Measurements from ENCODE around the gene C1QTNF5. TPM values are rescaled to one million over a fixed set of nuclear protein-coding genes. Genes with fewer than 3 reads are reported as not detected.

Gene C1QTNF5
- total RNA-seq, 1 experiment from 2014 or later, result 5.9 TPM

DNA sequence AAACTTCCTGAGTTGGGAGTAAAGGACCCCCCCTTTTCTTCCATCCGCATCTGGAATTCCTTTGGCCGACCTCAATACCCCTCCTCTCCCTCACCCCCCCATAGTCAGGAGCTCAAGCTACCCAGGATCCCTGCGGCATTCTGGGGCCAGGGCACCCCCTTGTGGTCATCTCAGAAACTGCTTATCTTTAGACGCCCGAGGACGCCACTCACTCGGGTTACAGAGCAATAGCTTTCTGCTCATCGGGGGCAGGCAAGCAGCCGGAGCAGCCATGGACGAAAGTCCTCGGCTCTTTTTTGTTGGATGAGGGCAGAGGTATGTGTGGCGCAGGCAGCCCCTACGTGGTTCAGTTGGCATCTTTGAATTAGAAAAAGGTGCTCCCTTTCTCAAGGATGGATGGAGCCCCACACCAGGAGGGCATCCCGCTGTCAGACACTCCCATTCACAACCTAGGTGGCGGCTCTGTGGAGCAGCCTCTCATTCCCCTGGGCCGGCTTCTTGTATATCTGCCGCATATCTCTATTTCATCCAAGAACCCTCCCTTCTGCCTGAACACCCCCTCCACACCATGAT is 2.3 kb downstream of the C1QTNF5 start:
- DNase-seq (ENCODE audit: low read depth), result no peak

DNA sequence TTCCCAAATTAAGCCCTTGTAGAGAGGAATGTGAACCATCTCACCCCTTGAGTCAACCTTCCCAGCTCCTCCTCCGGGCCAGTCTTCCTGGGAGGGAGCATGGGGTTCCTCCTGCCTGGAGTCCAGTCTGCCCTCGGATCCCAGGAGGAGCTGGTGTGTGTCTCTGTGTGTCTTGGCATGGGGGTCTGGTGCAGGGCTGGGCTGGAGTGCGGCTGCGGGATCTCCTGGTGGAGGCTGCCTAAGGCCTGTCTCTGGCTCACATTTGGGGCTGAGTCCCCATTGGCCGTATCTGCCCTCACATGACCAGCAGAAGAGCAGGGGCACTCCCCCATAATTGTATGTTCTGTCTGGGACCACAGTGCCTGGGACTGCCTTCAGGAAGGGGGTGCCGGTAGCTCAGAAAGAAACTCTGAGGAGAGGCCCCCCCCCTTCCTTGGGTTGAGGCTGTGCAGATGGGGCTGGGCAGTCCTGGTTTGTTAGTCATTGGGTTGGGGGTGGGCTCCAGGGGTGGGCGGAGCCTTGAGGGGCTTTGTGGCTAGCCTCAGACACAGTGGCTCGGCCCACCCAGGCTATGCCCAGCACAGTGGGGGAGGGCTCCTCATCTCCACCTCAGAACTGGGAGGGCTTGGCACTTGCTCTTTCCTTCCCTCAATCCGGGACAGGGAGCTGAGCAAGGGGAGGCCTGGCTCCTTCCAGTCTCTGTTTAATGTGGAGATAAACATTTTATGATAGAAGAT is 2.9 kb downstream of the C1QTNF5 start:
- peak; percentile 73 for DNase-seq (ENCODE audit: low read depth)

DNA sequence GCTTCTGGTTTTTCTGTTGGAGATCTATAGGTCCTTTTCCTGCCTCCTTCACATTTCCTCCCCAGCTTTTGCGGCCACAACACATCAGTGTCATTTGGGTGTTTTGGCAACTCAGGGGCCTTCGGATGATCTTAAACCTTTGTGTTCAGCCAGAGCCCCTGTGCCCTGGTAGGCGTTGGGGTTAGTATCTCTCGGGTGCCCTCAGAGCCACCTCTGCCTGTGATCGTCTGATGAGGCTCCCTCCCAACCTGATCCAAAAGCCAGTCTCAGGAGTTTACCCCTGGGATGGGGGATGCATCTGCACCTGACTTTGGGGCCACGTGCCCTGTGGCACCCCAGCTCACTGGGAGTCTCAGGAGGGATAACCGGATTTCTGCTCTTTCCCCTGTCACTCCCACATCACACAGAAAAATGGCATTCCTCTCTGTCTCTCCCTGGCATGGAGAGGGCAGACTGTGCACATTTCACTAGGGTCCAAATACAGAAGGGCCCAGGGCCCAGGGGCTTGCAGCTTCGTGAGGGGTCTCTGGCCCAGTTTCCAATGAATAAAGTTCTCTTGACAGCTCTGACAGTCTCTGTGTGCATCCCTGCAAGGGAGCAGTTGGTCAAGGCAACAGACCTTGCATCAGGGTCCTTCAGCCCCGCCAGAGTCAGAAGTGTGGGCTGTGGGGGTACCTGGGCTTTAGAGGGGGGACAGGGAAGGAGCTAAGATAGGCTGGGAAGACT is 3.8 kb downstream of the C1QTNF5 start:
- no peak for DNase-seq (ENCODE audit: low read depth)

DNA sequence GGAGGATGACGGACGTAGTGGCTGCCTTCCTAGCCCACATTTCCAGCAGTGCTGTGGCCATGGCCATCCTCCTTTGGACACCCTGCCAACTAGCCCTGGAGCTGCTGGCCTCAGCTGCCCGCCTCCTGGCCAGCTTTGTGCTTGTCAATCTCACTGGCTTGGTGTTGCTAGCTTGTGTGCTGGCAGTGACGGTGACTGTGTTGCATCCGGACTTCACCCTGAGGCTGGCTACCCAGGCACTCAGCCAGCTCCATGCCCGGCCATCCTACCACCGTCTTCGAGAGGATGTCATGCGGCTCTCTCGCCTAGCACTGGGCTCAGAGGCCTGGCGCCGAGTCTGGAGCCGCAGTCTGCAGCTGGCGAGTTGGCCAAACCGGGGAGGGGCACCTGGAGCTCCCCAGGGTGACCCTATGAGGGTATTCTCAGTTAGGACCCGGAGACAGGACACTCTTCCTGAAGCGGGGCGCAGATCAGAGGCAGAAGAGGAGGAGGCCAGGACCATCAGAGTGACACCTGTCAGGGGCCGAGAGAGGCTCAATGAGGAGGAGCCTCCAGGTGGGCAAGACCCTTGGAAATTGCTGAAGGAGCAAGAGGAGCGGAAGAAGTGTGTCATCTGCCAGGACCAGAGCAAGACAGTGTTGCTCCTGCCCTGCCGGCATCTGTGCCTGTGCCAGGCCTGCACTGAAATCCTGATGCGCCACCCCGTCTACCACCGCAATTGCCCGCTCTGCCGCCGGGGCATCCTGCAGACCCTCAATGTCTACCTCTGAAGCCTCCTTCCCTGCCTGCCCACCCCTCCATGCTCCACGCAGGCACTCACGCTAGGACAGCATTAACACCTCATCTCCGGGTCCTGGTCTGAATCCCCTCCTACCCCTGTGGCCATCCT is 4.8 kb downstream of the C1QTNF5 start:
- DNase-seq (ENCODE audit: low read depth), result no peak

DNA sequence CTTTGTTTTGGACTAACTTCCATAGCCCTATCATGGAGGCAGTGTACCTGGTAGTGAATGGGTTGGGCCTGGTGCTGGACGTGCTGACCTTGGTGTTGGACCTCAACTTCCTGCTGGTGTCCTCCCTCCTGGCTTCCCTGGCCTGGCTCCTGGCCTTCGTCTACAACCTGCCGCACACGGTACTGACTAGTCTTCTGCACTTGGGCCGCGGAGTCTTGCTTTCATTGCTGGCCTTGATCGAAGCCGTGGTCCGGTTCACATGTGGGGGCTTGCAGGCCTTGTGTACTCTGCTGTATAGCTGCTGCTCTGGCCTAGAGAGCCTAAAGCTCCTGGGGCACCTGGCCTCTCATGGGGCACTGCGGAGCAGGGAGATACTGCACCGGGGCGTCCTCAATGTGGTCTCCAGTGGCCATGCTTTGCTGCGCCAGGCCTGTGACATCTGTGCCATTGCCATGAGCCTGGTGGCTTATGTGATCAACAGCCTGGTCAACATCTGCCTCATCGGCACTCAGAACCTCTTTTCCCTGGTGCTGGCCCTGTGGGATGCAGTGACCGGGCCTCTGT is 5.5 kb downstream of the C1QTNF5 start:
- DNase-seq (ENCODE audit: low read depth), result no peak

DNA sequence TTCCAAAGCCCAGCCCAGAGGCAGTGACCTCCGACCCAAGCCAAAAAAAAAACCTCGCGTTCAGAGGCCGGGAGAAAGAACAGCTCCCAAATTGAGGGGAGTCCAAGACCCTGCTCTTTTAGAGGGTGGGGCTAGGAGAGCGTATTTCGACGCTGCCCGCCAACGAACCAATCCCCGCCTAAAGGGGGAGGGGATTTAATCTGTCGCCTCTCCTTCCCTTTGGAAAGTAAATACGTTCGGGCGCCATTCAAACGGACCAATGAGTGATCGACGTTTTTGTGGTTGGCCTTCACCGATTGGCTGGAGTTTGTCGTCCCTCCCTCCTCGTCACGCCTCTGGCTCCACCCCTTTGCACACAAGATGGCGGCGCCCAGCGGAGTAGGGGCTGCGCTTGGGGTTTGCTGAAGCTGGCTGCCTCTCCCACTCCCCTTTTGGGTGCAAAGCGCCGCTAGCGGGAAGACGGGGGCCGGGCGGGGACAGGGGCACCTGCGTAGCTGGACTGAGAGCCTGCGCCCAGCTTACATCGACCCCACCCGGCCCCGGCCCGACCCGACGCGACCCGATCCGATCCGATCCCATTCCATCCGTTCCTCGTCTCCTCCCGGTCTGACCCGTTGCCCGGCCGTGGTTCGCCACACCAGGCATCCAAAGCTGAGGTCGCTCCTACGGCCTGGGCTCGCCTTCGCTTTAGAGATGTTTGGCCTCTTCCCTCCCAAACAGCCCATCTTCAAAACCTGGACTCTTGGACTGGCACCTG is 6.3 kb downstream of the C1QTNF5 start, which contains the start of gene RNF26:
Gene RNF26, plus strand, starts transcription at position 354 of the 757 bp plus-strand sequence. CDS start 596 bp downstream, outside the sequence.
- DNase-seq (ENCODE audit: low read depth), result peak; percentile 98

DNA sequence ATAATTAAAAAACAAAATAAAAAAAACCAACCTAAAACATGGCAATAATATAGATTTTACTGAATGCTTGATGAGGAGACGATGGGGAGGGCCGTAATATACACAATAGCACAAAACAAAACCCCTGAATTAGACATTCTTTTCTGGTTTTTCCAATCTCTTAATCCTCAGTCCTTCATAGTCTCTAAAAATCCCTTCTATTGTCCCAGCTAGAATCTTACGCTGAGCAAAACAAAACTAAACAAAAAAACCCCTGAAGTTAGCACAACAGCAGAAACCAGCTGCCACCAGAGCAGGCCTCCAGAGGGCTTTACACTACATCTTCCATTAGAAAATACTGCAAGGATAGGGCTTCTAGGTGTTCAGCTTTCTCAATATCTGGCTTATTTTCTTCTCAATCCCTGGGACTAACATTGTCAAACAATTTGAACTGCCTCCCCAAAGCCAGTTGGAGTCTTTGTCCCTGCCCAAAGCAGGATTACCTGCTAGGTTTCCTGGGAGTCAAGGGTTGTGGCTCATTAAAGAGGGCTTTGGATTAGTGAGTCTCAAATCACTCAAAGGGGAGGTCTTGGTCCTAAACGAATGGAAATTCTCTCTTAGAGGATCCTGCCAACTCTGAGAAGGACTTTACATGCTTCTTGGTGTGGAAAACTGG is 8.4 kb downstream of the C1QTNF5 start:
- no peak for DNase-seq (ENCODE audit: low read depth)

DNA sequence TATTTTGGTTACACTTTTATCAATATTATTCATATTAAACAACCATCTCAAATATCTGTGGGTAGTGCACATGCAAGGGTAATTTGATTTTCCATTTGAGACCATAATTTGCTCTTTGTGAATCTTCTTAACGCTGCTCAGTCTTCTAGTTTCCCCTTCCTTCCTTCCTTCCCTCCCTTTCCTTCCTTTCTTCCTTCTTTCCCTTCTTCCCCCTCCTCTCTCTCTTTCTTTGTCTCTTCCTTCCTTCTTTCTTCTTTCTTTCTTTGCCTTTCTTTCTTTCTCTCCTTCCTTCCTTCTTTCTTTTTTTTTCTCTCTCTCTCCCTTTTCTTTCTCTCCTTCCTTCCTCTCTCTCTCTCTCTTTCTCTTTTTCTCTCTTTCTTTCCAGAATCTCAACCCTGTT is 10.4 kb downstream of the C1QTNF5 start:
- no peak for DNase-seq (ENCODE audit: low read depth)

DNA sequence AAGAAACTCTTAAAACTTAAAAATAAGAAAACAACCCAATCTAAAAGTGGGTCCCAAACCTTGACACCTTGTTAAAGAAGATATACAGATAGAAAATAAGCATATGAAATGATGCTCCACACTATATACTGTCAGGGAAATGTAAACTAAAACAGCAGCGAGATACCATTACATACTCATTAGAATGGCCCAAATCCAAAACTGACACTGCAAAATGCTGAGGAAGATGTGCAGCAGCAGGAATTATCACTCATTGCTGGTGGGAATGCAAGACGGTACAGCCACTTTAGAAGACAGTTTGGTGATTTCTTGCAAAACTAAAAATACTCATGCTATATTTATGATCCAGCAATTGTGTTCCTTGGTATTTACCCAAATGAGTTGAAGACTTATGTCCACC is 11.4 kb downstream of the C1QTNF5 start:
- no peak for DNase-seq (ENCODE audit: low read depth)

DNA sequence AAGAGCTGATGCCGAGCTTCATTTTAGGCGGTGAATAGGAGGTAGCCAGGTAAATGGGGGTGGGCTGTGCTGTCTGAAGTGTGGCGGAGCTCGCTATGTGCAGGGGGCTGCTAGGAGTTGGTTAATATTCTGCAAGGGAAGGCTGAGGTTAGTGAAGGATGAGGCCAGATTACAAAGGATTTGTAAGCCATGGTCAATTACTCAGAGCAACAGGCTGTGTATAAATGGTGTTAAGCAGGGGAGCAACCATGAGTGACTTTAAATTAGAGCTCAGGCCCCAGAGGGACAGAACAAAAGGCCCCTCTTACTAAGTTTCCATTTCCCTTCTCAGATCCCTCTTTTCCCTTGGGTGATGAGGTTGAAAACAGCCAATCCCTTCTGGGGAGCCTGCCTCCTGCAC is 16.5 kb downstream of the C1QTNF5 start:
- no peak for DNase-seq (ENCODE audit: low read depth)

DNA sequence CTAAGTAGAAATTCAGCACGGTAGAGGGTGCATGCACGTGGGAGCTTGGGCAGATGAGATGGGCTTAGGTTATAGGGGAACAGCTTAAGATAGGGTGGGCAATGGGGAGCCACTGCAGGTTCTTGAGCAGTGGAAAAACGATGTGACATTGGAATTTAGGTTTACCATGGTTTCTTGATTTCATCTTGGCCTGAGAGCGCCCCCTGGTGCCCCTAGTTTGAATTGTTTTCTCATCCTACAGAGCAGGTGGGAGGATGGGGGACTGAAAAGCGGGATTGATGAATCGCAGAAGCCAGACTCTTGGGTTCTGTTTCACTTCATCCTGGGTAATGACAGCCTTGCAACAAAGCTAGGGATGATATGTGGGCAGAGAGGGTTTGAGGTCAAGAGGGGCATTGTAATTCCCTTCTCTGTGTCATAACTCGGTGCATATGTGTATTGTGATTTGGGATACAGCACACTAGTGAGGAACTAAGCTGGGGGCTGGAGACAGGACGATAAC is 17.1 kb downstream of the C1QTNF5 start:
- peak; percentile 72 for DNase-seq (ENCODE audit: low read depth)

DNA sequence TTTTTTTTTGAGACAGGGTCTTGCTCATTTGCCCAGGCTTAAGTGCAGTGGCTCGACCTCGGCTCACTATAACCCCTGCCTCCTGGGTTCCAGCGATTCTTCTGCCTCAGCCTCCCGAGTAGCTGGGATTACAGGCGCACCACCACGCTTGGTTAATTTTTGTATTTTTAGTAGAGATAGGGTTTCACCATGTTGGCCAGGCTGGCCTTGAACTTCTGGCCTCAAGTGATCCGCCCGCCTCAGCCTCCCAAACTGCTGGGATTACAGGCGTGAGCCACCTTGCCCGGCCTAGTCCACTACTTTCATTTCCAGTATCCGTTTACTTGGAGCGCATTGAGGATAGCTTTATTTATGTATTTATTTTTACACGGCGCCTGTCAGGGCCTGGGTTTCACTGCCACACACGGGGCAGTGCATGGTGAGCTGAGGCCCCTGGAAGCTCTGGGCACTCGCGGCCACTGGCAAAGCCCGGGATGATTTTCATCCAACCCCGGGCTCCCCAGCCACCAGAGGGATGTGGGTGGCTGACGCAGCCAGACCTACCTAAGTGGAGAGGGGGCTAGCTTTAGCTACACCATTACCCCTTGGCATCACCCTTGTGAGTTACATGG is 17.7 kb downstream of the C1QTNF5 start:
- DNase-seq (ENCODE audit: low read depth), result no peak

DNA sequence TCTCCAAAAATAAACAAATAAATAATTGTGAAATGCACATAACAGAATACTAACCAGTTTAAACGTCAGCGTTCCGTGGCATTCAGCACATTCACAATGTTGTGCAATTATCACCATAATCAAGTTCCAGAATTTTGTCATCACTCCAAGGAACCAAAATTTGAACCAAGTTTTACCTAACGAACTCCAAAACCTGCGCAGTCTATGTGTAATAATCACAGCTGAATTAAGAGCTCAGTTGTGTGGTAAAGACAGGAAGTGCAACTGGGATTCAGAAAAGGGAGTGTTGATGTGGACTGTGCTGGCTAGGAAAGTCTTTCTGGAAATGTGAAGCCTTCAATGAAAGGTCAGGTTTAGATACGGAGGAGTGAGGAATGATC is 18.3 kb downstream of the C1QTNF5 start:
- DNase-seq (ENCODE audit: low read depth), result no peak

DNA sequence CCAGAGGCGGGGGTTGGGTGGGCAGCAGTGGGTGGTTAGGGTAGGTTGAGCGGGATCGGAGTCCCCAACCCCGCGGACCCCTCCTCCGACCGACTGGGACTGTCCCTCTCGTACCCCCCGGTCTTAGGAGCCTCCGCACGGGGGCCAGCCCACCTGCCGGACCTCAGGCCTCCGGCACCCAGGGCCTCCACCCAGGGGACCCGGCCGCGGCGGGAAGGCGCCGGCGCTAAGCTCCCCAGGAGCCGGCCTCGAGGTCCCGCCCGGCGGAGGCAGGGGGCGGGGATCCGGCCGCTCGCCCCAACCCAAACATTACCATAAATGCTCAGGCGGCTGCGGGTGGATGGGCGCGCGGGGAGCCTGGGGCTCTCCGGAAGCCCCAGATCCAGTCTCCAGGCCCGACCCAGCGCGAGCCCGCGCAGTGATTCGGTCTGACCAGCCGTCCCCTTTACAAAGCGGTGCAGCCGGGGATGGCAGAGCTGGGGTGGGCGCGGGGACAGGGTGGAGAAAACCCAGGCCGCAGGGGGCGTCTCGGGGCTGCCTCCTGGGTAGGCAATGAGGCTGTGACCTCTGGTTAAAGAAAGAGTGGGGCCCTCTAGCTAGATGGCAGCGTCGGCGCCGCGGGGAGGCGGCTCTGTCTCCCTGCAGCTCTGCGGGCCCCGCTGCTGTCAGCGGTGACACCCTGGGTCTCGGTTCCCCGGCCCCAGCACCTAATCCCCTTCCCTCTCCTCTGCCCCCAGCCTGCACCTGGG is 19.7 kb downstream of the C1QTNF5 start:
- DNase-seq (ENCODE audit: low read depth), result peak; percentile 81

DNA sequence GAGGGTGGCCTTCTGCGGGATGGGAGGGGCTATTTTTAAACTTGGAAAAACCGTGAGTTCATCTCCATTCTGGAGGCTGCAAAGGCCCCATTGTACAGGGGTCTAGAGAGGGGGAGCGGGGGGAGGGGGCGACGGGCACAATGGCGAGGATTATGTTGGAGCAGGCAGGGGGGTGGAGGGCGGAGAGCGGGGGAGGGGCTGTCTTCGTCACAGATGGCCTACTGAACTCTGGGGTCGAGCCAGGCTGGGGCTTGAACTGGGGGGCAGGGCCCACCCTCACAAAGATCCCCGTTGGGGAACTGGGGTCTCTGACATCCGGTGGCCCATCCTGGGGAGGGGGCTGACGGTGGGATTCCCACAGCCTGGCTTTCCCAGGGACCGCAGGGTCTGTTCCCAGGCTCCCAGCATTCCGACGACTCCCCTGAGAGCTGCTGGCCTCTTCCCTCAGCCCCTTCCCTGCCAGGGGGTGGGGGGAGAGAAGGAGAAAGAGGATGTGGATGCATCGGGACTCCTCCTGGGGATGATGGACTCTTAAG is 20.4 kb downstream of the C1QTNF5 start:
- no peak for DNase-seq (ENCODE audit: low read depth)

DNA sequence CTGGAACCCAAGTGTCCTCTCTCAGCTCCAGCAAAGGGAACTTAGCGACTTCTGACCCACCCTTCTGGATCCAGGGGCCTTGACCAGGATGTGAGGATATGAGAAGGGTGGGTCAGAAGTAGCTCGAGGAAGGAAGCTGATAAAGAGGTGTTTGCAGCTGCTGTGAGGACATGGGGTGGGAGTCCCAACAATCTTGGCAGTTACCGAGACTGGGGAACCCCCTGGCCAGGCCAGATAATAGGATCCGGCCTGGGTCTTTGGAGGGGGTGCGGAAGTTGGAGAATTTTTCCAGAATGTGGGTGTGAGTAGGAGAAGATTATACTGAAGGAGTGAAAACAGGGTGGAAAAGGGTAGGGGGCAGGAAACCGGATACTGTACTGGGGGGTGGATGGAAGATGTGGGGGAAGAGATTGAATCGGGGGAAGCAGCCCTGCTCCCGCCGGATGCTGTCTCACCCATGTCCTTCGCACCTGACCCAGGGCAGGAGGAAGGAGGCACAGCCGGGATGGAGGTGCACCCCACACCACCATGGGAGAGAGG is 20.9 kb downstream of the C1QTNF5 start:
- no peak for DNase-seq (ENCODE audit: low read depth)

DNA sequence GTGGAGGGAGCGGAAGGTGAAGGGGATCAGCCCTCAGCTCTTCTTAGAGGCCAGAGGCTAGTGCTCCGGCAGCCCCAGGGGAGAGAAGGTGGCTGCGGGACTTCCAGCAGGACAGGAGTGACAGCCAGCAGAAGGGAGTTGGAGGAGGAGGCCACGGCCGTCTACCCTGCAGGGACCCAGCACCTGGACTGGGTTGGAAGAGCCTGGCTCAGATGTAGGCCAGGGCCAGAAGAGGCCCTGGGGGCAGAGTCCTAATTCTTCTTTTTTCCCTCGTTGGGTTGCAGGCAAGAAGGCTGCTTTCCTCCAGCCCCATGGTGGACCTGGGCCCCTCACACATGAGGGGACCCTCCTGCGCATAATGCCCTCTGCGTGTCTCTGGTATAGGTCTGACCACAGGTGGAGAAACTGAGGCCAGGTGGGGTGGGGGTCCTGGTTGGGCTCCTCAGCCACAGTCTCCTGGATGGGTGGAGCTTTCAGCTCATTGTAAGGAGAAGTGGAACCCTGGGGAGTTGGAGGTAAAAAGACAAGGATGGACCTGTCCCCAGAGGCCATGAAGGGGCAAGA is 21.5 kb downstream of the C1QTNF5 start:
- no peak for DNase-seq (ENCODE audit: low read depth)

All from M059J (cell line).